A549 (cell line): Measurements from ENCODE around the gene LRSAM1.

Source experiments
- CEBPB ChIP-seq, 2 experiments: fragments of >200 bp in 1 of 2; sonication (Bioruptor Twin) in 1 of 2; formaldehyde crosslinking in 1 of 2; IDR thresholded peaks; 2 replicates each; pipeline ENCODE4 v1.6.1; 2012 to 2016
- HOXA7 ChIP-seq: fragments of 250-450 bp; sonication (Bioruptor Pico); IDR thresholded peaks from 2 replicates; pipeline ENCODE4 v1.5.0; 2020; ENCODE audit warnings: mild to moderate bottlenecking, moderate library complexity
- JUN ChIP-seq, 2 experiments: fragments of >200 bp; sonication (Bioruptor Twin); formaldehyde crosslinking; IDR thresholded peaks; 2 replicates in 1 of 2; 3 replicates in 1 of 2; pipeline ENCODE4 v1.6.1; 2016 to 2017
- POLR2A ChIP-seq: IDR thresholded peaks from 2 replicates; pipeline ENCODE4 v1.6.1; 2012; ENCODE audit warnings: mild to moderate bottlenecking, low read length
- SMC3 ChIP-seq: fragments of >200 bp; sonication (Bioruptor Twin); formaldehyde crosslinking; IDR thresholded peaks from 3 replicates; pipeline ENCODE4 v1.6.1; 2018; ENCODE audit warnings: inconsistent platforms
- USF2 ChIP-seq: fragments of 450-650 bp; IDR thresholded peaks from 2 replicates; pipeline ENCODE4 v1.6.1; 2014; ENCODE audit warnings: antibody characterized with exemption
- TF ChIP-seq, protein P1 (sequence below): fragments of >200 bp; sonication (Bioruptor Twin); formaldehyde crosslinking; IDR thresholded peaks from 3 replicates; pipeline ENCODE4 v1.5.1; 2016

- no peak for TF ChIP-seq HOXA7 (CRISPR knock-in tag)
- TF ChIP-seq, protein P1, sequence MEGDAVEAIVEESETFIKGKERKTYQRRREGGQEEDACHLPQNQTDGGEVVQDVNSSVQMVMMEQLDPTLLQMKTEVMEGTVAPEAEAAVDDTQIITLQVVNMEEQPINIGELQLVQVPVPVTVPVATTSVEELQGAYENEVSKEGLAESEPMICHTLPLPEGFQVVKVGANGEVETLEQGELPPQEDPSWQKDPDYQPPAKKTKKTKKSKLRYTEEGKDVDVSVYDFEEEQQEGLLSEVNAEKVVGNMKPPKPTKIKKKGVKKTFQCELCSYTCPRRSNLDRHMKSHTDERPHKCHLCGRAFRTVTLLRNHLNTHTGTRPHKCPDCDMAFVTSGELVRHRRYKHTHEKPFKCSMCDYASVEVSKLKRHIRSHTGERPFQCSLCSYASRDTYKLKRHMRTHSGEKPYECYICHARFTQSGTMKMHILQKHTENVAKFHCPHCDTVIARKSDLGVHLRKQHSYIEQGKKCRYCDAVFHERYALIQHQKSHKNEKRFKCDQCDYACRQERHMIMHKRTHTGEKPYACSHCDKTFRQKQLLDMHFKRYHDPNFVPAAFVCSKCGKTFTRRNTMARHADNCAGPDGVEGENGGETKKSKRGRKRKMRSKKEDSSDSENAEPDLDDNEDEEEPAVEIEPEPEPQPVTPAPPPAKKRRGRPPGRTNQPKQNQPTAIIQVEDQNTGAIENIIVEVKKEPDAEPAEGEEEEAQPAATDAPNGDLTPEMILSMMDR, result no peak
- TF ChIP-seq JUN (IDR thresholded peaks at IDR 0.05), result no peak
- peak; percentile 48 for TF ChIP-seq POLR2A
- no peak for TF ChIP-seq SMC3
- no peak for TF ChIP-seq USF2
- TF ChIP-seq CEBPB (IDR thresholded peaks at IDR 0.05), result no peak
Observed at GRCh38 chr9:127451858-127452656, 747 bp downstream of the LRSAM1 start.
